Vagina (tissue), 2 donors: ENCODE results near the gene TMEM183A. TPM values are rescaled to one million over a fixed set of nuclear protein-coding genes. Genes with fewer than 3 reads are reported as not detected.
A peak's percentile ranks its signal among the peaks of the same experiment; 100 is the strongest.
"Not testable (repeated sequence)": the region's sequence is repeated elsewhere in the genome, so short reads cannot be mapped to it uniquely, and the experiment has no call there.

Experiments used
- DNase-seq, 2 donors: peaks; one replicate each; pipeline ENCODE4 v3.0.0-alpha.2; 2017; ENCODE audit errors: extremely low spot score in 2 of 2
- H3K27ac ChIP-seq: fragments of 200-600 bp; sonication (generic); one replicate; pipeline ENCODE4 v1.5.1; 2019
- H3K27me3 ChIP-seq: fragments of 200-600 bp; sonication (generic); one replicate; pipeline ENCODE4 v1.5.1; 2019
- H3K36me3 ChIP-seq, 2 donors: fragments of 200-600 bp; sonication (generic); one replicate each; pipeline ENCODE4 v1.5.1; 2017 to 2019
- H3K4me1 ChIP-seq: fragments of 200-600 bp; sonication (generic); one replicate; pipeline ENCODE4 v1.5.1; 2019
- H3K4me3 ChIP-seq, 2 donors: fragments of 200-600 bp; sonication (generic); 1 replicate in 1 of 2; 2 replicates in 1 of 2; pipeline ENCODE4 v1.5.1; 2016 to 2019
- H3K9me3 ChIP-seq: fragments of 200-600 bp; sonication (generic); one replicate; pipeline ENCODE4 v1.5.1; 2019
- CTCF ChIP-seq, 3 experiments: fragments of 450-650 bp in 2 of 3; fragments of 200-600 bp in 1 of 3; sonication (generic) in 1 of 3; IDR thresholded peaks; one replicate each; pipeline ENCODE4 v1.5.1; 2017 to 2019; ENCODE audit warnings: antibody characterized with exemption in 3 of 3, mild to moderate bottlenecking in 2 of 3, moderate library complexity in 2 of 3
- POLR2A ChIP-seq, 2 donors: fragments of 450-650 bp; IDR thresholded peaks; one replicate each; pipeline ENCODE4 v1.6.1; 2017; ENCODE audit warnings: antibody characterized with exemption in 2 of 2, mild to moderate bottlenecking in 2 of 2, moderate library complexity in 2 of 2
- POLR2AphosphoS5 ChIP-seq, 2 donors: sonication (generic); formaldehyde crosslinking; IDR thresholded peaks; one replicate each; pipeline ENCODE4 v1.9.0; 2017; ENCODE audit warnings: antibody characterized with exemption in 2 of 2, mild to moderate bottlenecking in 2 of 2, low read depth in 1 of 2; ENCODE audit not compliant: insufficient read depth in 1 of 2
- intact Hi-C: fragments of 100-400 bp; cut with DNase I; formaldehyde crosslinking; loops from one replicate; pipeline ENCODE4 v1.15.1; 2023
- total RNA-seq: library from RNA; depleted of rRNA; stranded (reverse); fragments of >200 nt; gene quantifications from one replicate; pipeline ENCODE4 v1.2.3, GENCODE V29; 2016

Gene TMEM183A
- total RNA-seq, 1 donor from 2014 or later = 73.2 TPM

GRCh38 chr1:202998836-202999750, 8.1 kb upstream of the TMEM183A start:
- Histone ChIP-seq H3K27ac (no peak overlapping the region), H3K4me1 (no peaks in the 10 kb centered on the region), H3K9me3 (no peaks in the 10 kb centered on the region), H3K36me3 (no peaks in the 10 kb centered on the region), H3K4me3 (no peak overlapping the region), H3K27me3 (no peaks in the 10 kb centered on the region)
- DNase-seq = no peak
- intact Hi-C loops = no loop called here
- TF ChIP-seq CTCF (IDR thresholded peaks at IDR 0.05) = peak; percentile 52 to 68 (median 62)
- no peak for TF ChIP-seq POLR2AphosphoS5 (IDR thresholded peaks at IDR 0.05; ENCODE audit: insufficient read depth in 1 of 2, low read depth in 1 of 2)
- no peak for TF ChIP-seq POLR2A (IDR thresholded peaks at IDR 0.05)

- intact Hi-C loops = no loop called here
- TF ChIP-seq POLR2AphosphoS5 (IDR thresholded peaks at IDR 0.05; ENCODE audit: insufficient read depth in 1 of 2, low read depth in 1 of 2) = no peak
- no peak for TF ChIP-seq POLR2A (IDR thresholded peaks at IDR 0.05)
- TF ChIP-seq CTCF (IDR thresholded peaks at IDR 0.05) = no peak
- no peak overlapping the region for H3K4me3 ChIP-seq
- no peaks in the 10 kb centered on the region for H3K9me3 ChIP-seq
- H3K27me3 ChIP-seq = no peaks in the 10 kb centered on the region
- no peaks in the 10 kb centered on the region for H3K36me3 ChIP-seq
- DNase-seq = no peak
- H3K4me1 ChIP-seq = no peaks in the 10 kb centered on the region
- no peak overlapping the region for H3K27ac ChIP-seq
Observed at GRCh38 chr1:203000217-203000944, 6.8 kb upstream of the TMEM183A start.

GRCh38 chr1:203001986-203002385, 5.2 kb upstream of the TMEM183A start:
- Histone ChIP-seq H3K9me3 (no peaks in the 10 kb centered on the region), H3K27me3 (no peaks in the 10 kb centered on the region), H3K36me3 (no peaks in the 10 kb centered on the region), H3K27ac (no peak overlapping the region), H3K4me3 (no peak overlapping the region), H3K4me1 (peaks cover 8% of the 10 kb centered on the region)
- DNase-seq = no peak
- TF ChIP-seq CTCF (IDR thresholded peaks at IDR 0.05) (no peak), POLR2A (IDR thresholded peaks at IDR 0.05) (no peak), POLR2AphosphoS5 (IDR thresholded peaks at IDR 0.05; ENCODE audit: insufficient read depth in 1 of 2, low read depth in 1 of 2) (no peak)
- intact Hi-C loops = no loop called here

- no peak overlapping the region for H3K4me3 ChIP-seq
- intact Hi-C loops = no loop called here
- H3K9me3 ChIP-seq = no peaks in the 10 kb centered on the region
- H3K36me3 ChIP-seq = no peaks in the 10 kb centered on the region
- no peak for DNase-seq
- peaks cover 11% of the 10 kb centered on the region for H3K4me1 ChIP-seq
- no peak overlapping the region for H3K27ac ChIP-seq
- no peak for TF ChIP-seq CTCF (IDR thresholded peaks at IDR 0.05)
- TF ChIP-seq POLR2A (IDR thresholded peaks at IDR 0.05) = no peak
- TF ChIP-seq POLR2AphosphoS5 (IDR thresholded peaks at IDR 0.05; ENCODE audit: insufficient read depth in 1 of 2, low read depth in 1 of 2) = no peak
- no peaks in the 10 kb centered on the region for H3K27me3 ChIP-seq
Observed at GRCh38 chr1:203002951-203003350, 4.2 kb upstream of the TMEM183A start.

GRCh38 chr1:203005395-203006142, 1.6 kb upstream of the TMEM183A start:
- H3K4me3 ChIP-seq, H3K27me3 ChIP-seq, DNase-seq, H3K9me3 ChIP-seq, H3K27ac ChIP-seq, intact Hi-C loops: not testable (repeated sequence)
- peaks cover 0 to 15% of the 10 kb centered on the region in 2 donors for H3K36me3 ChIP-seq
- peaks cover 29% of the 10 kb centered on the region for H3K4me1 ChIP-seq
